Mesenchymal stem cell (in vitro differentiated cells and primary cell): ENCODE results near the gene TMEM119.
"Not testable (repeated sequence)": the region's sequence is repeated elsewhere in the genome, so short reads cannot be mapped to it uniquely, and the experiment has no call there.

Experiments used
- DNase-seq: peaks from one replicate; pipeline ENCODE4 v3.0.0-alpha.2; 2013
- H2AFZ ChIP-seq: one replicate; pipeline ENCODE4 v1.6.1; 2013; ENCODE audit warnings: low read depth, mild to moderate bottlenecking, control low read depth, inconsistent platforms, low read length, moderate library complexity
- H2AK5ac ChIP-seq: 2 replicates; pipeline ENCODE4 v1.6.1; 2013; ENCODE audit warnings: low read length, moderate library complexity, mild to moderate bottlenecking, inconsistent platforms; ENCODE audit not compliant: severe bottlenecking
- H2BK120ac ChIP-seq: one replicate; pipeline ENCODE4 v1.6.1; 2013; ENCODE audit warnings: low read depth, mild to moderate bottlenecking, inconsistent platforms, low read length, moderate library complexity
- H2BK12ac ChIP-seq, 2 experiments: one replicate each; pipeline ENCODE4 v1.6.1; 2013; ENCODE audit warnings: inconsistent platforms in 2 of 2, low read length in 2 of 2, mild to moderate bottlenecking in 2 of 2, moderate library complexity in 2 of 2, control low read depth in 1 of 2
- H2BK15ac ChIP-seq: one replicate; pipeline ENCODE4 v1.6.1; 2013; ENCODE audit warnings: mild to moderate bottlenecking, low read depth, inconsistent platforms; ENCODE audit not compliant: poor library complexity, severe bottlenecking
- H2BK5ac ChIP-seq: 2 replicates; pipeline ENCODE4 v1.6.1; 2013; ENCODE audit warnings: low read depth, mild to moderate bottlenecking, low read length, control low read depth, inconsistent platforms; ENCODE audit not compliant: poor library complexity, severe bottlenecking
- H3K14ac ChIP-seq, 2 experiments: one replicate each; pipeline ENCODE4 v1.6.1; 2013; ENCODE audit warnings: inconsistent platforms in 2 of 2, low read length in 2 of 2, control low read depth in 1 of 2, mild to moderate bottlenecking in 1 of 2, moderate library complexity in 1 of 2
- H3K18ac ChIP-seq, 2 experiments: one replicate each; pipeline ENCODE4 v1.6.1; 2013; ENCODE audit warnings: inconsistent platforms in 2 of 2, low read length in 2 of 2, control low read depth in 1 of 2, low read depth in 1 of 2, mild to moderate bottlenecking in 1 of 2
- H3K23ac ChIP-seq, 2 experiments: one replicate each; pipeline ENCODE4 v1.6.1; 2013; ENCODE audit warnings: inconsistent platforms in 2 of 2, low read length in 2 of 2, mild to moderate bottlenecking in 2 of 2, moderate library complexity in 2 of 2, control low read depth in 1 of 2
- H3K27ac ChIP-seq: 2 replicates; pipeline ENCODE4 v1.5.1; 2013; ENCODE audit warnings: mild to moderate bottlenecking, moderate library complexity, low read length, control low read depth, inconsistent platforms; ENCODE audit not compliant: poor library complexity, severe bottlenecking
- H3K27me3 ChIP-seq, 2 experiments: 2 replicates each; pipeline versions ENCODE4 v1.6.1 to v1.7.0; 2013; ENCODE audit warnings: low read length in 2 of 2, mild to moderate bottlenecking in 2 of 2, moderate library complexity in 2 of 2, control low read depth in 1 of 2, inconsistent platforms in 1 of 2; ENCODE audit not compliant: control insufficient read depth in 1 of 2, insufficient read depth in 1 of 2
- H3K36me3 ChIP-seq, 2 experiments: 2 replicates each; pipeline versions ENCODE4 v1.6.1 to v1.7.0; 2013; ENCODE audit warnings: low read length in 2 of 2, control low read depth in 1 of 2, inconsistent platforms in 1 of 2, low read depth in 1 of 2, mild to moderate bottlenecking in 1 of 2; ENCODE audit not compliant: insufficient read depth in 2 of 2, control insufficient read depth in 1 of 2
- H3K4ac ChIP-seq, 2 experiments: one replicate each; pipeline ENCODE4 v1.6.1; 2013; ENCODE audit warnings: inconsistent platforms in 2 of 2, low read length in 2 of 2, mild to moderate bottlenecking in 2 of 2, moderate library complexity in 2 of 2, control low read depth in 1 of 2, low read depth in 1 of 2
- H3K4me1 ChIP-seq: 2 replicates; pipeline ENCODE4 v1.6.1; 2013; ENCODE audit warnings: low read depth, low read length, control low read depth; ENCODE audit not compliant: control insufficient read depth, insufficient read depth
- H3K4me2 ChIP-seq: 2 replicates; pipeline ENCODE4 v1.6.1; 2013; ENCODE audit warnings: low read length, mild to moderate bottlenecking, inconsistent platforms; ENCODE audit not compliant: poor library complexity, severe bottlenecking
- H3K4me3 ChIP-seq, 2 experiments: 2 replicates each; pipeline versions ENCODE4 v1.5.1 to v1.7.0; 2013; ENCODE audit warnings: low read length in 2 of 2, mild to moderate bottlenecking in 2 of 2, control low read depth in 1 of 2, low read depth in 1 of 2; ENCODE audit not compliant: insufficient read depth in 1 of 2
- H3K79me1 ChIP-seq: replicated peaks from 2 replicates; pipeline ENCODE4 v1.6.1; 2013; ENCODE audit warnings: mild to moderate bottlenecking, control low read depth, low read length, inconsistent platforms; ENCODE audit not compliant: poor library complexity, severe bottlenecking
- H3K9ac ChIP-seq: 2 replicates; pipeline ENCODE4 v1.7.0; 2013; ENCODE audit warnings: mild to moderate bottlenecking, low read length, moderate library complexity
- H3K9me3 ChIP-seq: 2 replicates; pipeline ENCODE4 v1.7.0; 2013; ENCODE audit warnings: mild to moderate bottlenecking, low read length; ENCODE audit not compliant: control insufficient read depth
- H4K8ac ChIP-seq: one replicate; pipeline ENCODE4 v1.6.1; 2013; ENCODE audit warnings: inconsistent platforms, mild to moderate bottlenecking, low read length, moderate library complexity
- H4K91ac ChIP-seq: one replicate; pipeline ENCODE4 v1.6.1; 2013; ENCODE audit warnings: mild to moderate bottlenecking, low read length, inconsistent platforms
- WGBS: methylation state at CpG from one replicate; pipeline ENCODE4 v1.1.7; 2013; ENCODE audit warnings: mixed read lengths; 5-methylcytosine and 5-hydroxymethylcytosine counted together

Gene TMEM119

DNA sequence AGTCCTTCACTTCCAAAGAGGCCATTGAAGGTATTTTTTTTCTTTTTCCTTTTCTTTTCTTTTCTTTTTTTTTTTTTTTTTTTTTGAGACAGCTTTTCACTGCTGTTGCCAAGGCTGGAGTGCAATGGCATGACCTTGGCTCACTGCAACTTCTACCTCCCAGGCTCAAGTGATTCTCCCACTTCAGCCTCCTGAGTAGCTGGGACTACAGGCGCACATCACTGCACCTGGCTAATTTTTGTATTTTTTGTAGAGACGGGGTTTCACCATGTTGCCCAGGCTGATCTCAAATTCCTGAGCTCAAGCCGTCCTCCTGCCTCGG is 21.0 kb upstream of the TMEM119 start:
- H2BK120ac ChIP-seq, H4K91ac ChIP-seq, H3K27ac ChIP-seq, H3K18ac ChIP-seq, H2AFZ ChIP-seq, H4K8ac ChIP-seq, DNase-seq, H2BK5ac ChIP-seq, H2AK5ac ChIP-seq, H3K27me3 ChIP-seq, H3K4me2 ChIP-seq, H2BK12ac ChIP-seq, H3K14ac ChIP-seq, H3K4me3 ChIP-seq, H3K9me3 ChIP-seq, H3K79me1 ChIP-seq, H3K4ac ChIP-seq, H3K23ac ChIP-seq: not testable (repeated sequence)
- peak overlapping the region; percentile 46 for H3K9ac ChIP-seq
- H2BK15ac ChIP-seq: peak overlapping the region; percentile 1
- H3K4me1 ChIP-seq: peaks cover 28% of the 10 kb centered on the region
- peaks cover 0 to 12% of the 10 kb centered on the region in 2 experiments for H3K36me3 ChIP-seq
- 97% methylated on average over 4 of the region's 4 CpGs for WGBS

DNA sequence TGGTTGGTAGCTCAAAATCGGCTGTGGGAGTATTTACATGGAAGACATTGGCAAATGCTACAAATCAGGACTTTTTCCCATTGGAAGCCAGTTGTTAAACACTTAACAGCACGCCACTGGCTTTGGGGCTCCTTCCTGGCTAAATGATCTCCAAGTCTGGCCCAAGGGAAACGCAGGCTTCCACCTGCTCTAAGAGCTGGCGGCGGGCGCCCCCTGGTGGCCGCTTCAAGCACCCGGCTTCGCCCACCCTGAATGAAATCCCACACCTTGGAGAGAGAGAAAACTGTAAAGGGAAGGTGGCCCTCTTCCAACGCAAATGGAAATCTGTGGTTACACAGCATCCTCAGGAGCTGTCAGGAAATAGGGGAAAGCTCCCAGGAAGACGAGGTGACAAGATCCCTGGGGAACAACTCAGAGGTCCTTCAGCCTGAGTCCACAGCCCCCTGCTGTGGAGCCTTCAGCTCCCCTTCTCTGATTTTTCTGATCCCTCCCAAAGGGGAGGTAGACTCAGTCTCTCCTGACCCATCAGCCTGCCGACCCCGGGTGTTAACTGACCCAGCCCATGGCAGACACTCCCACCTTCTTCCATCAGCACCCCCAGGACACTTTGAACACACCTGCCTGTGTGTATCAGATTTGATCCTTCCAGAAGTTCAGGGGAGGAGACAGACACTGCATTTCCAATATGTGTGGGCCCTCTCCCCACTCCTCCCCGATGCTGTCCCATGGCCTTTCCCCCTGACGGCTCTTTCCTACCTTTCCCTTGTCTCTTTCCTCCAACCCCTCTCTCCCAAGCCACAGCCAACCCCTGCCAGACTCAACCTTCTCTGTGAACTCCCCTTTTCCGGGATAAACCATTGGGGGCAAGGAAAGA is 20.4 kb upstream of the TMEM119 start:
- Histone ChIP-seq H3K14ac (no peak overlapping the region), H2BK120ac (peak overlapping the region; percentile 50), H3K4me3 (no peak overlapping the region), H3K9me3 (peaks cover 6% of the 10 kb centered on the region), H3K18ac (peak overlapping the region in 1 of 2 experiments; percentile 14), H2BK12ac (peak overlapping the region; percentile 0 to 97), H4K8ac (peak overlapping the region; percentile 1), H3K36me3 (peaks cover 0 to 6% of the 10 kb centered on the region in 2 experiments), H2BK15ac (peak overlapping the region; percentile 1), H3K4me1 (peaks cover 34% of the 10 kb centered on the region), H3K4me2 (no peak overlapping the region), H4K91ac (no peak overlapping the region), H3K79me1 (no peaks in the 10 kb centered on the region), H2AFZ (no peak overlapping the region), H3K27ac (peak overlapping the region; percentile 35), H3K23ac (no peak overlapping the region), H2BK5ac (peak overlapping the region; percentile 60), H2AK5ac (peak overlapping the region; percentile 78), H3K9ac (peak overlapping the region; percentile 46), H3K27me3 (no peaks in the 10 kb centered on the region), H3K4ac (peak overlapping the region in 1 of 2 experiments; percentile 52)
- DNase-seq: peak; percentile 88
- 21% methylated on average over 16 of the region's 16 CpGs for WGBS

DNA sequence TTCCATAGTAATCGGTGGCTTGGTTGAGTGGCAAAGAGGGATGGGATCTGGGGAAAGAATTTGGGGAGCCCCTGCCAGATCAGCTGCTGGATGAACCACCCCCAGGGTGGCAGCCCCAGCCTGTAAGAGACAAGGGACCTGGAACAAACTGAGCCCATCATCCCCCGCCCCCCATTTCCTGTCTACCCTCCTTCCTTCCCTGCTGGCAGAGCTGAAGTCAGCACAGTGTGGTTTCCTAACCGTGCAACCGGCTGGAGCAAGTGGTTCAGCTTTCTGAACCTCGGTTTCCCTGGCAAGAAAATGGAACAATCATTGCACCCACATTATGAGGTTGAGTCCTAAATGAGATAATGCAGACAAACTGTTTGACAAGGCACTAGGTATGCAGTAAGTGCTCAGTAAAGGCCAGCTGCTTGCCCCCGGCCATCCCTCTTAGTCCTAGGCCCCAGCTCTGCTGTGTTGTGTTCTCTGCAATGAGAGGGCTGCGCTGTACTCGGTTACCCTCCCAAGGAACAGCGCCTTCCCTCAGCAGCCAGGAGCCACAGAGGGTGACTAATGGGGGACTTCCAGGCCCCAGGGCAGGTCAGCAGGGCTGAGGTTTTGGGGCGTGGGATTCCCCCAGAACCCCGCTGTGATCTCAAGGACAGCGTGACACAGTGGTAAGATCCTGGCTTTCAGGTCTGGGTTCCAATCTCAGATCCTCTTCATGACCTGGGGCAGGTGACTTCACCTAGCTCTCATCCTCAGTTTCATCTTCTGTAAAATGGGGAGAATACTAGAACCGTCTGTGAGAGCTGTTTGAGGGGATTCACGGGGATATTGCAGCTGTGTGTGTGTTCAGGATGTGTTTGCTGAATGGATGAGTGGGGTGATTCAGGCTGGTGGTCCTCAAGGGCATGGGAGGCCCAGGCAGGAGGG is 19.3 kb upstream of the TMEM119 start:
- Histone ChIP-seq H2BK120ac (peak overlapping the region; percentile 87), H4K8ac (peak overlapping the region; percentile 27)
- 87% methylated on average over 14 of the region's 14 CpGs for WGBS

DNA sequence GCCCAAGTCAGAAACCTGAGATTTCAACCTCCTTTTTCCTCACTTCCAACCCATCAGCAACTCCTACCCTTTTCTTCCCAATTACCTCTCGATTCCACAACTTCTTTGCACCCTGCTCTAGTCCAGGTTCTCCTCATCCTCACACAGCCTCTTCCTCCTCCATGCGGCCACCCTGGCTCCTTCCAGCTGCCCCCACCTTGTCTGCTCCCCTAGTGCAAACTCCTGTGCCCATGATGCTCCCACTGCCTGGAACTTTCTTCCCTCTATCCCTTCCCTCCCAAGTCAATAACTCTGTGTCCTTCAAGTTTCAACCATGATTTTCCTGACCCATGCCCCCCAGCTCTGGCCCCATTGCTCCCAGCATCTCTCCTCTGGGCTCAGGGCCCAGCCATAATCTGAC is 18.5 kb upstream of the TMEM119 start:
- H2BK15ac ChIP-seq: no peak overlapping the region
- H2BK5ac ChIP-seq: no peak overlapping the region
- H3K4me1 ChIP-seq: peaks cover 32% of the 10 kb centered on the region
- 94% methylated on average over 2 of the region's 2 CpGs for whole genome bisulfite sequencing
- peak overlapping the region in 1 of 2 experiments; percentile 54 for H3K4ac ChIP-seq
- H4K8ac ChIP-seq: no peak overlapping the region
- peaks cover 6% of the 10 kb centered on the region for H3K9me3 ChIP-seq
- H2AK5ac ChIP-seq: peak overlapping the region; percentile 99
- no peak overlapping the region for H3K27ac ChIP-seq
- H3K4me3 ChIP-seq: no peak overlapping the region
- H3K23ac ChIP-seq: no peak overlapping the region
- peak overlapping the region; percentile 70 to 96 for H2BK12ac ChIP-seq
- H3K18ac ChIP-seq: peak overlapping the region in 1 of 2 experiments; percentile 80
- H3K36me3 ChIP-seq: no peaks in the 10 kb centered on the region
- H3K27me3 ChIP-seq: no peaks in the 10 kb centered on the region
- no peak overlapping the region for H2AFZ ChIP-seq
- H3K79me1 ChIP-seq: no peaks in the 10 kb centered on the region
- H3K9ac ChIP-seq: peak overlapping the region; percentile 24
- no peak for DNase-seq
- H2BK120ac ChIP-seq: no peak overlapping the region
- H4K91ac ChIP-seq: peak overlapping the region; percentile 49
- peak overlapping the region in 1 of 2 experiments; percentile 20 for H3K14ac ChIP-seq
- H3K4me2 ChIP-seq: no peak overlapping the region

More for the DNA sequence above, 19.3 kb upstream of the TMEM119 start:
- H2AK5ac ChIP-seq: peak overlapping the region; percentile 99
- no peak overlapping the region for H3K23ac ChIP-seq
- H3K4me2 ChIP-seq: no peak overlapping the region
- H3K4me3 ChIP-seq: no peak overlapping the region
- peak overlapping the region; percentile 48 to 62 for H3K18ac ChIP-seq
- H2AFZ ChIP-seq: no peak overlapping the region
- peak overlapping the region in 1 of 2 experiments; percentile 54 for H3K4ac ChIP-seq
- peak overlapping the region; percentile 77 for H2BK15ac ChIP-seq
- peaks cover 6% of the 10 kb centered on the region for H3K9me3 ChIP-seq
- H3K27me3 ChIP-seq: no peaks in the 10 kb centered on the region
- peak overlapping the region; percentile 86 to 96 for H2BK12ac ChIP-seq
- peak overlapping the region; percentile 35 for H3K27ac ChIP-seq
- H3K4me1 ChIP-seq: peaks cover 32% of the 10 kb centered on the region
- peak overlapping the region; percentile 62 for H4K91ac ChIP-seq
- H2BK5ac ChIP-seq: peak overlapping the region; percentile 33
- H3K36me3 ChIP-seq: no peaks in the 10 kb centered on the region
- no peaks in the 10 kb centered on the region for H3K79me1 ChIP-seq
- H3K14ac ChIP-seq: peak overlapping the region in 1 of 2 experiments; percentile 63
- H3K9ac ChIP-seq: peak overlapping the region; percentile 40
- DNase-seq: peak; percentile 68
